Measurements from ENCODE around the gene PRKD1. TPM values are rescaled to one million over a fixed set of nuclear protein-coding genes. Genes with fewer than 3 reads are reported as not detected.

Gene PRKD1
- total and polyA plus RNA-seq, 2 donors (not counting 1 experiment from before 2014, with no cell fraction given): 0.03 to 4.3 TPM

GRCh38 chr14:29681316-29681715 is 246.3 kb downstream of the PRKD1 start:
- WGBS (ENCODE audit: insufficient coverage): no CpG with 5 or more reads among the region's 1 CpG
- ATAC-seq (ENCODE audit: low read depth) (no peak), DNase-seq (no peak)
- Mint-ChIP-seq H3K27ac (no peak overlapping the region), H3K9me3 (ENCODE audit: insufficient read depth) (no peaks in the 10 kb centered on the region), H3K27me3 (no peaks in the 10 kb centered on the region), H3K4me1 (no peaks in the 10 kb centered on the region), H3K4me3 (no peak overlapping the region)
- ChIA-PET POLR2A (no interaction called here), CTCF (interaction anchor here (0.9 kb wide), 1 partner anchor 29 kb away, joined by 3 read pairs; no protein-coding TSS in a partner anchor)
- no peak overlapping the region for H3K4me2 ChIP-seq (replicated peaks; ENCODE audit: low read depth, low read length, poor library complexity, severe bottlenecking)
- H3K9ac ChIP-seq (ENCODE audit: low read length): no peak overlapping the region
- no peak overlapping the region for H2AFZ ChIP-seq (ENCODE audit: insufficient read depth, low read depth, low read length, poor library complexity, severe bottlenecking)
- no peak for TF ChIP-seq CTCF (IDR thresholded peaks at IDR 0.05)
- no peaks in the 10 kb centered on the region for H4K20me1 ChIP-seq (ENCODE audit: control insufficient read depth, insufficient read depth, low read length, poor library complexity, severe bottlenecking)
- no peaks in the 10 kb centered on the region for H3K4me1 ChIP-seq (ENCODE audit: control insufficient read depth in 2 of 2, insufficient read depth in 2 of 2, low read length in 2 of 2)
- no peaks in the 10 kb centered on the region for H3K79me2 ChIP-seq (ENCODE audit: control insufficient read depth, insufficient read depth, low read length)
- H3K36me3 ChIP-seq (replicated peaks in 1 of 2; ENCODE audit: control extremely low read depth in 1 of 2, control insufficient read depth in 1 of 2, extremely low read depth in 1 of 2, insufficient read depth in 2 of 2, low read length in 1 of 2): no peaks in the 10 kb centered on the region
- intact Hi-C loops (cut with micrococcal nuclease): no loop called here
- H3K27me3 ChIP-seq (replicated peaks in 1 of 4; ENCODE audit: control extremely low read depth in 1 of 4, control insufficient read depth in 3 of 4, insufficient read depth in 4 of 4, low read length in 3 of 4): no peaks in the 10 kb centered on the region
- no peak overlapping the region for H3K4me3 ChIP-seq (ENCODE audit: control extremely low read depth in 1 of 5, extremely low read depth in 1 of 5, insufficient read depth in 1 of 5, low read depth in 2 of 5, low read length in 4 of 5)
- peaks cover 0 to 4% (median 0%) of the 10 kb centered on the region in 3 donors for H3K9me3 ChIP-seq (ENCODE audit: control extremely low read depth in 1 of 3, control insufficient read depth in 2 of 3, insufficient read depth in 1 of 3, low read length in 2 of 3)
- no peak overlapping the region for H3K27ac ChIP-seq (ENCODE audit: low read length in 2 of 2)

- H2AFZ ChIP-seq (ENCODE audit: insufficient read depth, low read depth, low read length, poor library complexity, severe bottlenecking): no peak overlapping the region
- no peak overlapping the region for H3K27ac ChIP-seq (ENCODE audit: low read length in 2 of 2)
- Mint-ChIP-seq H3K4me3 (no peak overlapping the region), H3K4me1 (no peaks in the 10 kb centered on the region), H3K27me3 (no peaks in the 10 kb centered on the region), H3K9me3 (ENCODE audit: insufficient read depth) (no peaks in the 10 kb centered on the region), H3K27ac (no peak overlapping the region)
- H4K20me1 ChIP-seq (ENCODE audit: control insufficient read depth, insufficient read depth, low read length, poor library complexity, severe bottlenecking): no peaks in the 10 kb centered on the region
- no peaks in the 10 kb centered on the region for H3K36me3 ChIP-seq (replicated peaks in 1 of 2; ENCODE audit: control extremely low read depth in 1 of 2, control insufficient read depth in 1 of 2, extremely low read depth in 1 of 2, insufficient read depth in 2 of 2, low read length in 1 of 2)
- no peaks in the 10 kb centered on the region for H3K9me3 ChIP-seq (ENCODE audit: control extremely low read depth in 1 of 3, control insufficient read depth in 2 of 3, insufficient read depth in 1 of 3, low read length in 2 of 3)
- no peak overlapping the region for H3K9ac ChIP-seq (ENCODE audit: low read length)
- H3K27me3 ChIP-seq (replicated peaks in 1 of 4; ENCODE audit: control extremely low read depth in 1 of 4, control insufficient read depth in 3 of 4, insufficient read depth in 4 of 4, low read length in 3 of 4): no peaks in the 10 kb centered on the region
- no peaks in the 10 kb centered on the region for H3K4me1 ChIP-seq (ENCODE audit: control insufficient read depth in 2 of 2, insufficient read depth in 2 of 2, low read length in 2 of 2)
- no peaks in the 10 kb centered on the region for H3K79me2 ChIP-seq (ENCODE audit: control insufficient read depth, insufficient read depth, low read length)
- TF ChIP-seq CTCF (IDR thresholded peaks at IDR 0.05) (no peak), EZH2 (IDR thresholded peaks at IDR 0.05; ENCODE audit: borderline replicate concordance, insufficient read depth, low read depth, low read length, poor library complexity, severe bottlenecking) (no peak)
- intact Hi-C loops (cut with micrococcal nuclease): no loop called here
- DNase-seq: no peak
- no peak for ATAC-seq (ENCODE audit: low read depth)
- no peak overlapping the region for H3K4me2 ChIP-seq (replicated peaks; ENCODE audit: low read depth, low read length, poor library complexity, severe bottlenecking)
- 94% methylated on average over 4 of the region's 7 CpGs for WGBS (ENCODE audit: insufficient coverage)
- H3K4me3 ChIP-seq (ENCODE audit: control extremely low read depth in 1 of 5, extremely low read depth in 1 of 5, insufficient read depth in 1 of 5, low read depth in 2 of 5, low read length in 4 of 5): no peak overlapping the region
- ChIA-PET POLR2A (no interaction called here), CTCF (no interaction called here)
Measured at GRCh38 chr14:29674566-29675285, 252.9 kb downstream of the PRKD1 start.
